GM18951 (cell line): ENCODE data around the gene VAV2.

Experiments used
- POLR2A ChIP-seq: IDR thresholded peaks from 4 replicates; pipeline ENCODE4 v1.6.1; 2011; ENCODE audit warnings: mild to moderate bottlenecking; ENCODE audit not compliant: insufficient read length, insufficient read depth; ENCODE audit errors: extremely low read depth
- in situ Hi-C: fragments of 300-500 bp; cut with MboI; formaldehyde crosslinking; loops from one replicate; pipeline ENCODE4 v1.12.0; 2022; ENCODE audit warnings: low sequenced_read_pairs, mixed read lengths, inconsistent platforms; ENCODE audit not compliant: unreplicated experiment

The VAV2 gene

DNA sequence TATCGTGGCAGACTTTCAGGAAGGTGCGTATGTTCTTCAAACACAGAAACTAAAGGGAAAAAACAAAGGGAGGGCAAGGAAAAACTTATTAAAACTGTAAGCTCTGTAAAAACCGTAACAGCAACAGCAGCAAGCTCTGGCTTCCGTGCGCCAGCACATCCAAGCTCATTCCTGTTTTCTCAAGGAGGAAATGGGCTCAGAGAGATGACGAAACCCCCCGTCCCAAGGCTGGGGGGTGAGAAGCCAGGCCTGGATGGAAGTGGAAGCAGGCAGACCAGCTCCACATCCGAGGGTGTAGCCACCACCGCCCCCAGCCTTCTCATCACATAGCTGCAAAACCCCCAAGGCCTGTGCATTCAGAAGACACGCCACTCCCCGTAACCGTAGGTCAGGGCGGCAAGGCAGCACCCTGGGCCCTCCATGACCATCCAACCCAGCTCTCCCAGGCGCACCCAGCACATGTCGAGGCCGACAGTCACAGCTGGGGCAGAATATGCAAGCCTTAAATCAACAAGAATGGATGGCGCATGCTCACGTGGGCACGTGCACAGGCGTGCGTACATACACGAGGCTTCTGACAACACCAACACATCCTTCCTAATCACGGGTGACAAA, 52.8 kb downstream of the VAV2 start:
- in situ Hi-C loops: no loop called here

DNA sequence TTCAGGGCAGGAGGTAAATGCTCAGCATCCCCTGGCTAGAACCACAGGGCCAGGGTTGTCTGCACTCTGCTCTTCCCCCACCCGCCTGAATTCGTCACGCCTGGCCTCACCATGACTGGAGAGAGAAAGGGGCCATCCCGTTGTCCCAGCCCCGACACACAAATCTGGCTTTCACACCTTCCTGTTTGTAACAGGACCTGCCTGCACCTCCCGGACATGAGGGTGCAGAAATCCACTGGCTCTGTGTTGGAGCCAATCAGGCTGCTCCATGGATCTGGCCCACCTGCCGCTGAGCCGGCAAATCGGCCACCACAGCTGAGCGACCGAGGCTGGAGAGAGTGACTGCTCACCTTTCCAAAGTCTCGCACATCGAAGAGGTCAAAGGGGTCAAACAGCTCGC, 53.4 kb downstream of the VAV2 start:
- in situ Hi-C loops: no loop called here
- no peak for TF ChIP-seq POLR2A

More for the DNA sequence above, 52.8 kb downstream of the VAV2 start:
- TF ChIP-seq POLR2A: no peak

DNA sequence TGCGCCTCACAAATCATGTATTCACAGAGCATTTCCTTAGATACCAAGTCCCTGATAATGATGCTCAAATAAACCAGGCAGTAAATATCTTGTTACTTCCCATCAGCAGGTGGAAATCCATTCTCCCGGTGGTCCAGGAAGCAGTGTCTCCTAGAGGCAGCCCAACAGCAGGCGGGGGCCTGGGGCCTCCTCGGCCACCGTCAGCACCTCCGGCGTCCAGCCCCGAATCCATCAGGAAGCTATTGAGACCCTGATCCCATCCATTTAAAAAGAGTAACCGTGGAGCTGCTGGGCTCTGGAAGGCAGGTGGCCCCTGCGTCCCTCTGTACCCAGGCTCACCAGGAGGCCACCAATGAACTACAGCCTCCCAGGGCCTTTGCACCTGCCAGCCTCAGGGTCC, 54.0 kb downstream of the VAV2 start:
- in situ Hi-C loops: no loop called here
- no peak for TF ChIP-seq POLR2A

DNA sequence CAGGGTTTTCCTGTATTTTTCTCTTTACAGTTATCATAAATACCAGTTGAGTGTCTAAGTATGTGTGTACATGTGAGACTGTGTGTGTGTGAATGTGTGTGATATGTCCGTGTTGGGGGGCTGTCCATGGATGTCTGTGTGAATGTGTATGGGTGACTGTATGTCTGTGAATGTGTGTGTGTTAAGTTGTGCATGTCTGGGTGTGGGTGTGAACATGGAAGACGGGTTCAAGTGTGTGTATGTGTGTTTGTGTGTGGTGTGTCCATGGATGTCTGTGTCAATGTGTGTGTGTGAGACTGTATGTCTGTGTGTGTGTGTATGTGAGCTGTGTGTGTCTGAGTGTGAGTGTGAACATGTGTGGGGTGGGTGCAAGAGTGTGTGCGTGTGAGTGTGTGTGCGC, 55.0 kb downstream of the VAV2 start:
- in situ Hi-C loops: no loop called here
- no peak for TF ChIP-seq POLR2A

DNA sequence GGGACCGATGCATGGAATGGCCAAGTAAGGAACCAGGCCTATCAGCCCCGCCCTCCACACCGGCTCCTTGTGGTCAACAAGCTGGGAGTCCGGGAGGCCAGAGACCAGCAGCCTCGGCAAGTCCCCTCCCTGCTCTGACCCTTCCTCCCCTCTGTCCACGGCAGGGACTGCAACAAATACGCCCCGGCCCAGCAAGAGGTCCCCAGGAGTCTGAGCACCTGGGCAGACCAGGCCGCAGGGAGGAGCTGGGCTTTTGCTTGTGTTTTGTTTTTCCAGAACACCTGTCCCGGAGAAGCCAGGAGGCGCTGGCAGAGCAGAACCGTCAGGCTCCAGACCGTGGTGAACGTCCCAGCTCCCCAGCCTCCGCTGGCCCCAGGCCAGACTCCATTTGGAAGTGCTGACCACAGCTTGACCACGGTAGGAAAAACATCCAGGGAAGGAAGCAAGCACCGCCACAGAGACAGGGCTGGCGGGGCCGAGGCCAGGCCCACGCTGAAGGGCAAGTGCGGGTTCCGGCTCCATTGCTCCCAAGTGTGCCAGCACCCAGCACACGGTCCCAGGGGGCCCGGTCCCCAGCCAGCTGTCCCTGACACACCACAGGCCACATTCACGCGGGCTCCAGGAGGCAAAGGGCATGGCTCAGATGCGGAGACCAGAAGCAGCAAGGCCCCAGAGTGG, 56.7 kb downstream of the VAV2 start:
- no peak for TF ChIP-seq POLR2A
- in situ Hi-C loops: no loop called here

DNA sequence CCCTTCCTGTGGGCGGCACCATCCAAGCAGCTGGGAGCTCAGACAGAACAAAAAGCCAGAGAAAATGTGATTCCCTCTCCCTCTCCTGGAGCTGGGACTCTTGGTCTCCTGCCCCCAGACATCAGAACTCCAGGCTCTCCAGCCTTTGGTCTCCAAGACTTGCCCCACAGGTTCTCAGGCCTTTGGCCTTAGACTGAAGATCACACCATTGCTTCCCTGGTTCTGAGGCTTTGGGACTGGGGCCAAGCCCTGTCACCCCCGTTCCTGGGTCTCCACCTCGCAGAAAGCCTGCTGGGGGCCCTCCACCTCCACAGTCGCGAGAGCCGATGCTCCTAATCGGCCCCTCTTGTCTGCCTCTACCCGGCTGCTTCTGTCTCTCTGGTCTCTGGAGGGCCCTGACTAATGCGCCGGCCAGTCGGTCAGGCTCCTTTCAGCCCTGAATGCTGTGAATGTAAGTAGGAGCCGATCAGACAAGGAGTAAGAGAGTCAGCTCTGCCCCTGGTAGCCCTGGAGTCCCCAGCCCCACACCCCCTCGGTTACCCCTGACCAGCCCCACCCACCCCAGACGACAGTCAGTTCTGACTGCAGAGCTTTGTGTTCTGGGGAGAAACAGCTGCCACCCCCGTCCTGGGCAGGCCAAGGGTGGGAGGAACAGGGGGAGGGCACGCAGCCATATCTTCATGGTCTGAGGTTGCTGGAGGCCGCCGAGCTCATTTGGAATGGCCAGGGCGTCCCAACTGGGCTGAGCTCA, 57.5 kb downstream of the VAV2 start:
- in situ Hi-C loops: no loop called here
- TF ChIP-seq POLR2A: no peak

DNA sequence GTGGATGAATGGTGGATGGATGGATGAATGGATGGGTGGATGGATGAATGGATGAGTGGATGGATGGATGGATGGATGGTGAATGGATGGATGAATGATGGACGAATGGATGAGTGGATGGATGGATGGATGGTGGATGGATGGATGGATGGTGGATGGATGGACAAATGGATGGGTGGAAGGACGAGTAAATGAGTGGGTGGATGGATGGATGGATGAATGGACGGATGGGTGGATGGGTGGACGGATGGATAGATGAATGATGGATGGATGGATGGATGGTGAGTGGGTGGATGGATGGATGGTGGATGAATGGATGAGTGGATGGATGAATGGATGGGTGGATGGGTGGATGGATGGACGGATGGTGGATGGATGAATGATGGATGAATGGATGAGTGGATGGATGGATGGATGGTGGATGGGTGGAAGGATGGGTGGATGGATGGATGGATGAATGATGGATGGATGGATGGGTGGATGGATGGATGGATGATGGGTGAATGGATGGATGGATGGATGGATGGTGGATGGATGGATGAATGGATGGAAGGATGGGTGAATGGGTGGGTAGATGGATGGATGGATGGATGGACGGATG, 58.6 kb downstream of the VAV2 start:
- TF ChIP-seq POLR2A: no peak

DNA sequence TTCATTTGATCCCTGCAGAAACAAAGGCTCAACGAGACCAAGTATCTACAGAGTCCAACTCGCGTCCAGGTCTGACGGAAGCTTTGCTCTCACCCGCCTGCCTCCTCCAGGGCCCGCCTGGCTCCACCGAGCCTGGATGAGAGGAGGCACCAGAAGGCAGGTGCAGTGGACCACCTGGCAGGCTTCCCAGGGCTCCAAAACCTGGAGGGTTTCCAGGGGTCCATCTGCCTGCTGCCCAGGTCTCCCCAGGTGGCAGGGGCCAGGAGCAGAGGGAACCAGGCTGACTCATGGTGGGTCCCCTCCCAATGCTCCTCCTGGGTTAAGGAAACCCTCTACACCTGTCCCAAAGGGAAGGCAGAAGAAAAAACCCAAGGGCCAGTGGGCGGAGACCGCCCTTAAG, 59.5 kb downstream of the VAV2 start:
- in situ Hi-C loops: no loop called here
- TF ChIP-seq POLR2A: no peak

More for the DNA sequence above, 58.6 kb downstream of the VAV2 start:
- in situ Hi-C loops: no loop called here

DNA sequence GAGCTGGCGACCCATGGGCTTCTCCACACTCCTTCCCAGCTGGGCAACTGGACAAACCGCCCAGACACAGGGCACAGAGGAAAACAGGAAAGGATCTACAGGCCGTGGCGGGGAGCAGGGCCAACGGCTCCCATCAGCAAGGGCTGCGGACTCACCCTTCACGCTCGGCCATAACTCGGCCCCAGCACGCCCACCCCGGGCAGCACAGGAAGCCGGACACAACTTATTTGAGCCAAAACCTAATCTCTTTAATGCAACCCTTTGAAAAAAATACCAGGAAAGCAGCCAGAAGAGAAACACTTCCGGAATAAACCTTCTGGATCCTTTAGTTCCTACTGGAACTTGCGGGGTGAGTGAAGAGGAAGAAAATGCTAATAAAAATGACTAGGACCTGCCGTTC, 59.9 kb downstream of the VAV2 start:
- in situ Hi-C loops: no loop called here

DNA sequence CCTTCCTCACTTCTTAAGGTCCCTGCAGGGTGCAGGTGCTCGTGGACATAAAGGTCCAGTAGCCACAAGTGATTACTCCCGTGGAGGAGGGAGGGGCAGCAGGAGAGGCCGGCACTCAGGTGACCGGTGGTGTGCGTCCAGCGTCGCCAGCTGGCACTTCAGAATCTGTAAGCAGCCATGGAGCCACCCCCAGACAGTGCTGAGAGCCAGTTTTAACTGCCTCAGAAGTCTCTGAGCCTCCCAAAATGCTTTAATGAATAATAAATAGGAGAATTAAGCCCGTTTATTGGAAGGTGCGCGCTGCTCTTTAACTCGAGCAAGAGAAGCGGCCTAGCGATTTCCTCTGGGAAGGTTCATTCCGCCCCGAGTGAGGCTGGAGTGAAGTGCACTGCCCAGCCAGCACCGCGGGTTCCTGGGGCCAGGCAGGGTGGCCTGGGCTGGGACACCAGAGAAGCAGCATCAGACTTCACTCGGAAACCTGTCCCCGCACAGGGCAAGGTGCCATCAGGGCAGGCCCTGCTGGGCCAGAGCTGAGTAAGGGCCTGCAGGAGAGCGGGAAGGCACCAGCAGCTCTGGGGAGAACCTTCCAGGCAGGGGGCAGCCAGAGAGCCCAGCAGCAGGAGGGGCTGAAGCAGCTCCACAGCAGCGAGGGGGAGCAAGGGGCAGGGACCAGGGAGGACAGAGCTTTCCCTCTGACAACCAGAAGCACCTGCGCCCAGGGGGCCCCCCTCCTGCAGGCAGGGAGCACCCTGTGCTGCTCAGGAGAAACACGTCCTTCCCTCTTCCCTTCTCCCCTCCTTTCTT, 61.2 kb downstream of the VAV2 start:
- TF ChIP-seq POLR2A: no peak
- in situ Hi-C loops: no loop called here

More for the DNA sequence above, 59.9 kb downstream of the VAV2 start:
- TF ChIP-seq POLR2A: no peak

DNA sequence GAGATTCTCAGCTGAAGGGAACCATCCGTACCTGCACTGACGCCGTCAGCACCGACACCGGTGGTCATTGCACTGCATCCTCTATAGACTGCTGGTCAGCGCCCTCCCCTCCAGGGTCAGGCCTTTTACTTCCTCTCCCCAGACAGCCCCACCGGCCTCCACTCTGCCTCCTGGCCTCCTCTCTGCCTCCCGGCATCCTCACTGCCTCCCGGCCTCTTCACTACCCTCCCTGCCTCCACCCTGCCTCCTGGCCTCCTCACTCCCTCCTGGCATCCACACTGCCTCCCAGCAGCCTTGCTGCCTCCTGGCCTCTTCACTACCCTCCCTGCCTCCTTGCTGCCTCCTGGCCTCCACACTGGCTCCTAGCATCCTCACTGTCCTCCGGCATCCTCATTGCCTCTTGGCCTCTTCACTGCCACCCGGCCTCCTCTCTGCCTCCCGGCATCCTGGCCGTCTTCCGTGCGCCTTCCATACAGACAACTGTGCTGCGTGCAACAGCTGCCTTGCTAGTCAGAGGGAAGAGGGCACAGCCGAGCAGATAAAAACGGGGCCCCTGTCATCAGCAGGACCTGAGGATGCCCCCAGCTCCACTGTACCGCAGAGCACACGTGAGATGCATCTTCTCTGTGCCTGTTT, 62.0 kb downstream of the VAV2 start:
- TF ChIP-seq POLR2A: no peak
- in situ Hi-C loops: no loop called here

DNA sequence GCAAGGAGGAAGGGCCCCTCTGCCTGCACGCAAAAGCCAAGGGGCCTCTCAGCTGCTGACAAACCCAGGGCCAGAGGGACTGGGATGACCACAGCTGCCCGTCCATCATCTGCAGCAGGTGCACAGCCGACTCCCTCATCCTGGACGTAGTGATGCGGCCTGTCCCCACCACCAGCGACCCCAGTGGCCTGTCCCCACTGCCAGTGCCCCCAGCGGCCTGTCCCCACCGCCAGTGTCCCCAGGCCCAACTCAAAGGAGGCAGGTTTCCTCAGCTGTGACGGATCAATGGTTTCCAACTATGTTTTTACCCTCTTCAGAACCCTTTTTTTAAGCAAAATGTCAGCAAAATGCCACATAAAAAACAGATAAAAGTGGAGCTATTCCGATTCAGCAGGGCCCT, 62.5 kb downstream of the VAV2 start:
- no peak for TF ChIP-seq POLR2A
- in situ Hi-C loops: no loop called here

DNA sequence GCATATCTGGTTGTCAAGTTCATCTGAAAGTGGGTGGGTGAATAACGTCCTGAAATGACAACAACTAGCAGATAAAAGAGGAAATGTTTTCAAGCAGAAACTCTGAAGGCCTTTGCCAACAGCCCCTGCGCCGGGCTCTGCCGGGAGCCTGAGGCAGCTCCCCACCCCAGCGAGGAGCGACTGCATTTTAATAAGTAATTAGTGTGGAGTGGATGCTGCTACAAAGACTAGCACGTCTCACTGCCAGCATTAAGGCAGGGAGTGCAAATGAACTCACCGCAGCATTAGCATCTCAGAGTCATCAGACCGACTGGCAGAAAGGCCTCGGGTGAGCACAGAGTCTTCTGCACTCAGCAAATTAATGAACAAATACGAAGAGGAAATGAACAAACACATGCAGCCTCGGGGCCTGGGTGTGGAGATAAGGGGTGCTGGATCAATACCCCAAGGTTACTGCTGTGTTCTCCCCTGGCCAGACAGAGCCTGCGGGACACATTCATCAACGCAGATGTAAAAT, 63.8 kb downstream of the VAV2 start:
- no peak for TF ChIP-seq POLR2A
- in situ Hi-C loops: no loop called here

DNA sequence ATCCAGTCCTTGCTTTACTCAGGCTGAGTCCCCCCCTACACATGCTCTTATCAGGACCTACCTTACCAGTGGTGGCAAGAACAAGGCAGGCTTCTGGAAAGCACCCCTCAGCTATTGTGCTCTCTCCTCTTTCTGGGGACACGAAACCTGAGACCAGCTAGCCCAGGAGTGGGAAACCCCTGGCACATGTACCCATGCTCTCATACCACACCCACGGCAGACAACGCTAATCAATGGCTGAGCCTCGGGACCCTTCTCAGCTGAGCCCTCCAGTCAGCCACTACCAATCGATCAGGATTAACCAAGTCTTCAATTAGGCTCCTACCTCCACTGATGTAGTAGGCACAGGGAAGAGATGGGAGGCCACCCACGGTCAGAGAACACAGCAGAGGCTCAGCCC, 65.1 kb downstream of the VAV2 start:
- TF ChIP-seq POLR2A: no peak
- in situ Hi-C loops: no loop called here
